ENCODE results near the gene SHC3. TPM values are rescaled to one million over a fixed set of nuclear protein-coding genes. Genes with fewer than 3 reads are reported as not detected.

Gene SHC3
- total RNA-seq, 2 experiments from 2014 or later = not detected

GRCh38 chr9:88998503-88998902, 180.1 kb downstream of the SHC3 start:
- DNase-seq = no peak
- Mint-ChIP-seq H3K27me3 (peaks cover 18% of the 10 kb centered on the region), H3K4me3 (no peak overlapping the region), H3K27ac (no peak overlapping the region), H3K4me1 (ENCODE audit: low read depth) (peaks cover 2% of the 10 kb centered on the region), H3K36me3 (ENCODE audit: low read depth) (no peaks in the 10 kb centered on the region), H3K9me3 (no peaks in the 10 kb centered on the region)
- ChIA-PET POLR2A (no interaction called here), CTCF (interaction anchor here (1.3 kb wide), 1 partner anchor 405 kb away, joined by 4 read pairs; no protein-coding TSS in a partner anchor)
- TF ChIP-seq CTCF (IDR thresholded peaks at IDR 0.05) = no peak
- intact Hi-C loops (cut with micrococcal nuclease) = loop anchor here (10.0 kb wide), 1 partner anchor 164 kb away; no protein-coding TSS in a partner anchor
- ATAC-seq = no peak

GRCh38 chr9:88997646-88998045, 181.0 kb downstream of the SHC3 start:
- no peak overlapping the region for H3K4me3 Mint-ChIP-seq
- ATAC-seq = no peak
- H3K9me3 Mint-ChIP-seq = no peaks in the 10 kb centered on the region
- POLR2A ChIA-PET = no interaction called here
- peaks cover 2% of the 10 kb centered on the region for H3K4me1 Mint-ChIP-seq (ENCODE audit: low read depth)
- intact Hi-C loops (cut with micrococcal nuclease) = loop anchor here (10.0 kb wide), 1 partner anchor 163 kb away; no protein-coding TSS in a partner anchor
- CTCF ChIA-PET = interaction anchor here (1.3 kb wide), 1 partner anchor 404 kb away, joined by 4 read pairs; no protein-coding TSS in a partner anchor
- H3K27ac Mint-ChIP-seq = no peak overlapping the region
- no peak for TF ChIP-seq CTCF (IDR thresholded peaks at IDR 0.05)
- H3K27me3 Mint-ChIP-seq = peaks cover 23% of the 10 kb centered on the region
- DNase-seq = no peak
- no peaks in the 10 kb centered on the region for H3K36me3 Mint-ChIP-seq (ENCODE audit: low read depth)

GRCh38 chr9:88996921-88997235, 181.7 kb downstream of the SHC3 start:
- Mint-ChIP-seq H3K36me3 (ENCODE audit: low read depth) (no peaks in the 10 kb centered on the region), H3K4me1 (ENCODE audit: low read depth) (peaks cover 2% of the 10 kb centered on the region), H3K27ac (no peak overlapping the region), H3K27me3 (peaks cover 23% of the 10 kb centered on the region), H3K9me3 (no peaks in the 10 kb centered on the region), H3K4me3 (no peak overlapping the region)
- ChIA-PET CTCF (no interaction called here), POLR2A (no interaction called here)
- DNase-seq (no peak), ATAC-seq (no peak)
- TF ChIP-seq CTCF (IDR thresholded peaks at IDR 0.05) = no peak
- intact Hi-C loops (cut with micrococcal nuclease) = loop anchor here (10.0 kb wide), 1 partner anchor 162 kb away; no protein-coding TSS in a partner anchor

- no peaks in the 10 kb centered on the region for H3K9me3 Mint-ChIP-seq
- no peak for TF ChIP-seq CTCF (IDR thresholded peaks at IDR 0.05)
- peaks cover 2% of the 10 kb centered on the region for H3K4me1 Mint-ChIP-seq (ENCODE audit: low read depth)
- DNase-seq = no peak
- ChIA-PET POLR2A (no interaction called here), CTCF (no interaction called here)
- intact Hi-C loops (cut with micrococcal nuclease) = loop anchor here (10.0 kb wide), 1 partner anchor 161 kb away; no protein-coding TSS in a partner anchor
- no peak overlapping the region for H3K27ac Mint-ChIP-seq
- no peak overlapping the region for H3K4me3 Mint-ChIP-seq
- no peak for ATAC-seq
- H3K27me3 Mint-ChIP-seq = peaks cover 25% of the 10 kb centered on the region
- no peaks in the 10 kb centered on the region for H3K36me3 Mint-ChIP-seq (ENCODE audit: low read depth)
Observed at GRCh38 chr9:88996046-88996920, 182.3 kb downstream of the SHC3 start.

- ChIA-PET CTCF (no interaction called here), POLR2A (no interaction called here)
- Mint-ChIP-seq H3K27ac (no peak overlapping the region), H3K4me1 (ENCODE audit: low read depth) (peaks cover 2% of the 10 kb centered on the region), H3K27me3 (peaks cover 22% of the 10 kb centered on the region), H3K9me3 (no peaks in the 10 kb centered on the region), H3K4me3 (no peak overlapping the region), H3K36me3 (ENCODE audit: low read depth) (no peaks in the 10 kb centered on the region)
- intact Hi-C loops (cut with micrococcal nuclease) = loop anchor here (10.0 kb wide), 1 partner anchor 161 kb away; no protein-coding TSS in a partner anchor
- no peak for ATAC-seq
- TF ChIP-seq CTCF (IDR thresholded peaks at IDR 0.05) = no peak
- DNase-seq = no peak
Observed at GRCh38 chr9:88995627-88996026, 183.0 kb downstream of the SHC3 start.

Measured in activated CD8-positive, alpha-beta T cell treated with anti-CD3 and anti-CD28 coated beads for 36 hours (primary cell).